WTC11 (cell line): ENCODE data around the gene PHTF2.

ENCODE experiments used
- CTCF ChIP-seq: fragments of 200-600 bp; IDR thresholded peaks from 2 replicates; pipeline ENCODE4 v1.8.0; 2022; ENCODE audit warnings: antibody characterized with exemption
- ELF4 ChIP-seq: sonication (generic); formaldehyde crosslinking; IDR thresholded peaks from 2 replicates; pipeline ENCODE4 v1.8.1; 2022; ENCODE audit warnings: low read depth, mild to moderate bottlenecking, moderate library complexity, missing genetic modification reagents

- TF ChIP-seq ELF4 (CRISPR knock-in tag), result no peak
- TF ChIP-seq CTCF, result no peak
These were observed 25.2 kb downstream of the PHTF2 start for GRCh38 chr7:77823787-77824186.
